BE2C (cell line): Measurements from ENCODE around the gene CRB2.

ENCODE experiments used
- DNase-seq: peaks from one replicate; pipeline ENCODE4 v3.0.0-alpha.2; 2020
- H3K27me3 ChIP-seq: fragments of 250-450 bp; sonication (Bioruptor Pico); 2 replicates; pipeline ENCODE4 v1.5.1; 2020; ENCODE audit warnings: mild to moderate bottlenecking
- H3K36me3 ChIP-seq: fragments of 250-450 bp; sonication (Bioruptor Pico); 2 replicates; pipeline ENCODE4 v1.5.1; 2020; ENCODE audit warnings: mild to moderate bottlenecking
- H3K4me1 ChIP-seq: fragments of 250-450 bp; sonication (Bioruptor Pico); 2 replicates; pipeline ENCODE4 v1.5.1; 2020
- H3K4me3 ChIP-seq: 2 replicates; pipeline ENCODE4 v1.5.1; 2011; ENCODE audit warnings: low read depth, low read length
- H3K9me3 ChIP-seq: fragments of 250-450 bp; sonication (Bioruptor Pico); 2 replicates; pipeline ENCODE4 v1.5.1; 2020
- CTCF ChIP-seq: IDR thresholded peaks from 2 replicates; pipeline ENCODE4 v1.5.1; 2012; ENCODE audit warnings: mild to moderate bottlenecking, low read depth, low read length

The CRB2 gene

GRCh38 chr9:123362856-123363255, 6.9 kb downstream of the CRB2 start:
- peaks cover 28% of the 10 kb centered on the region for H3K4me1 ChIP-seq
- no peak overlapping the region for H3K4me3 ChIP-seq
- no peak for DNase-seq
- no peak for TF ChIP-seq CTCF
- H3K27me3 ChIP-seq, result no peaks in the 10 kb centered on the region
- no peaks in the 10 kb centered on the region for H3K9me3 ChIP-seq
- no peaks in the 10 kb centered on the region for H3K36me3 ChIP-seq

- H3K9me3 ChIP-seq, result no peaks in the 10 kb centered on the region
- H3K27me3 ChIP-seq, result no peaks in the 10 kb centered on the region
- H3K4me1 ChIP-seq, result peaks cover 18% of the 10 kb centered on the region
- H3K36me3 ChIP-seq, result no peaks in the 10 kb centered on the region
- DNase-seq, result no peak
- H3K4me3 ChIP-seq, result no peak overlapping the region
- no peak for TF ChIP-seq CTCF
Observed at GRCh38 chr9:123364241-123364824, 8.3 kb downstream of the CRB2 start.

GRCh38 chr9:123365287-123365880, 9.4 kb downstream of the CRB2 start:
- H3K36me3 ChIP-seq, result no peaks in the 10 kb centered on the region
- TF ChIP-seq CTCF, result peak; percentile 46
- no peak for DNase-seq
- H3K4me3 ChIP-seq, result no peak overlapping the region
- peaks cover 8% of the 10 kb centered on the region for H3K4me1 ChIP-seq
- H3K27me3 ChIP-seq, result peaks cover 1% of the 10 kb centered on the region
- H3K9me3 ChIP-seq, result no peaks in the 10 kb centered on the region

- Histone ChIP-seq H3K27me3 (peaks cover 8% of the 10 kb centered on the region), H3K4me1 (peaks cover 4% of the 10 kb centered on the region; the same call in 1 of the 2 replicates), H3K4me3 (no peak overlapping the region), H3K36me3 (no peaks in the 10 kb centered on the region), H3K9me3 (no peaks in the 10 kb centered on the region)
- no peak for DNase-seq
- no peak for TF ChIP-seq CTCF
Observed at GRCh38 chr9:123365881-123366528, 10.0 kb downstream of the CRB2 start.

GRCh38 chr9:123368023-123368422, 12.0 kb downstream of the CRB2 start:
- no peak for TF ChIP-seq CTCF
- peaks cover 28% of the 10 kb centered on the region for H3K27me3 ChIP-seq
- H3K4me1 ChIP-seq, result peaks cover 4% of the 10 kb centered on the region; the same call in 1 of the 2 replicates
- H3K9me3 ChIP-seq, result no peaks in the 10 kb centered on the region
- no peak for DNase-seq
- no peak overlapping the region for H3K4me3 ChIP-seq
- H3K36me3 ChIP-seq, result no peaks in the 10 kb centered on the region
